Left ventricle myocardium inferior (tissue), 1 donor: ENCODE results near the gene NOD1. TPM values are rescaled to one million over a fixed set of nuclear protein-coding genes. Genes with fewer than 3 reads are reported as not detected.

Experiments
- DNase-seq: peaks from one replicate; pipeline ENCODE4 v3.0.0-alpha.2; 2020
- H3K27ac ChIP-seq: fragments of 200-600 bp; replicated peaks from 2 replicates; pipeline ENCODE4 v1.8.0; 2021
- H3K27me3 ChIP-seq: fragments of 200-600 bp; 2 replicates; pipeline ENCODE4 v1.8.0; 2021; ENCODE audit warnings: low read depth
- H3K36me3 ChIP-seq: fragments of 200-600 bp; 2 replicates; pipeline ENCODE4 v1.8.0; 2021
- H3K4me1 ChIP-seq: fragments of 200-600 bp; 2 replicates; pipeline ENCODE4 v1.8.0; 2021
- H3K4me3 ChIP-seq: fragments of 200-600 bp; 2 replicates; pipeline ENCODE4 v1.8.0; 2021; ENCODE audit warnings: mild to moderate bottlenecking, moderate library complexity
- H3K9me3 ChIP-seq: fragments of 200-600 bp; replicated peaks from 2 replicates; pipeline ENCODE4 v1.8.0; 2021
- intact Hi-C: fragments of 100-400 bp; cut with micrococcal nuclease; formaldehyde crosslinking; loops from one replicate; pipeline ENCODE4 v1.11.0; 2022
- total RNA-seq: library from RNA; stranded (reverse); fragmentation: NEBNext Ultra II Directional; extraction: Animal tissue kit (Norgen Biotek cat#: 25700); gene quantifications from one replicate; pipeline ENCODE4 v1.2.1, GENCODE V29; 2021
- TF ChIP-seq, protein P1 (sequence below): fragments of 200-600 bp; IDR thresholded peaks from 2 replicates; pipeline ENCODE4 v1.8.0; 2021; ENCODE audit warnings: antibody characterized with exemption, mild to moderate bottlenecking, borderline replicate concordance
- donor health status: DM: no; HTN: yes; CAD: no; lungs with severe emphysema.

NOD1 gene
- total RNA-seq, 1 donor from 2014 or later = 7.0 TPM

- no peaks in the 10 kb centered on the region for H3K9me3 ChIP-seq
- peaks cover 8% of the 10 kb centered on the region for H3K36me3 ChIP-seq
- no peak overlapping the region for H3K4me3 ChIP-seq
- TF ChIP-seq, protein P1, sequence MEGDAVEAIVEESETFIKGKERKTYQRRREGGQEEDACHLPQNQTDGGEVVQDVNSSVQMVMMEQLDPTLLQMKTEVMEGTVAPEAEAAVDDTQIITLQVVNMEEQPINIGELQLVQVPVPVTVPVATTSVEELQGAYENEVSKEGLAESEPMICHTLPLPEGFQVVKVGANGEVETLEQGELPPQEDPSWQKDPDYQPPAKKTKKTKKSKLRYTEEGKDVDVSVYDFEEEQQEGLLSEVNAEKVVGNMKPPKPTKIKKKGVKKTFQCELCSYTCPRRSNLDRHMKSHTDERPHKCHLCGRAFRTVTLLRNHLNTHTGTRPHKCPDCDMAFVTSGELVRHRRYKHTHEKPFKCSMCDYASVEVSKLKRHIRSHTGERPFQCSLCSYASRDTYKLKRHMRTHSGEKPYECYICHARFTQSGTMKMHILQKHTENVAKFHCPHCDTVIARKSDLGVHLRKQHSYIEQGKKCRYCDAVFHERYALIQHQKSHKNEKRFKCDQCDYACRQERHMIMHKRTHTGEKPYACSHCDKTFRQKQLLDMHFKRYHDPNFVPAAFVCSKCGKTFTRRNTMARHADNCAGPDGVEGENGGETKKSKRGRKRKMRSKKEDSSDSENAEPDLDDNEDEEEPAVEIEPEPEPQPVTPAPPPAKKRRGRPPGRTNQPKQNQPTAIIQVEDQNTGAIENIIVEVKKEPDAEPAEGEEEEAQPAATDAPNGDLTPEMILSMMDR = no peak
- H3K27me3 ChIP-seq = no peaks in the 10 kb centered on the region
- H3K27ac ChIP-seq = peak overlapping the region; percentile 41
- intact Hi-C loops = no loop called here
- H3K4me1 ChIP-seq = peaks cover 10% of the 10 kb centered on the region
- no peak for DNase-seq
Observed at GRCh38 chr7:30406664-30407425, 71.7 kb downstream of the NOD1 start.

DNA sequence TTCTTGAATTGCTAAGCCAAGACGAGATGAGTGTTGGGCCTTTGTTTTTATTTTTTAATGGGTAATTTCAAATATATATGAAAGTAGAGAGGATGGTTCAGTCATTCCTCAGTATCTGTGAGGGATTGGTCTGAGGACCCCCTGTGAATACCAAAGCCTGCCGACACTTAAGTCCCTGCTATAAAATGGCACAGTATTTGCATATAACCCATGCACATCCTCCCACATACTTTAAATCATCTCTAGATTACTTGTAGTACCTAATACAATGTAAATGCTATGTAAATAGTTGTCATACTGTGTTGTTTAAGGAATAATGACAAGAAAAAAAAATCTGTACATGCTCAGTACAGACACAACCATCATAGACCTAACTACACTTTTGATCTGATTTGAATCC is 73.4 kb downstream of the NOD1 start:
- intact Hi-C loops = no loop called here
- H3K4me3 ChIP-seq = no peak overlapping the region
- peaks cover 10% of the 10 kb centered on the region for H3K4me1 ChIP-seq
- peaks cover 8% of the 10 kb centered on the region for H3K36me3 ChIP-seq
- no peaks in the 10 kb centered on the region for H3K9me3 ChIP-seq
- no peaks in the 10 kb centered on the region for H3K27me3 ChIP-seq
- H3K27ac ChIP-seq = no peak overlapping the region
- TF ChIP-seq, protein P1 = no peak
- no peak for DNase-seq

- peaks cover 10% of the 10 kb centered on the region for H3K4me1 ChIP-seq
- H3K4me3 ChIP-seq = no peak overlapping the region
- TF ChIP-seq, protein P1 = no peak
- no peaks in the 10 kb centered on the region for H3K27me3 ChIP-seq
- intact Hi-C loops = no loop called here
- no peak for DNase-seq
- no peak overlapping the region for H3K27ac ChIP-seq
- H3K9me3 ChIP-seq = no peaks in the 10 kb centered on the region
- peaks cover 8% of the 10 kb centered on the region for H3K36me3 ChIP-seq
Observed at GRCh38 chr7:30403477-30403876, 75.1 kb downstream of the NOD1 start.

DNA sequence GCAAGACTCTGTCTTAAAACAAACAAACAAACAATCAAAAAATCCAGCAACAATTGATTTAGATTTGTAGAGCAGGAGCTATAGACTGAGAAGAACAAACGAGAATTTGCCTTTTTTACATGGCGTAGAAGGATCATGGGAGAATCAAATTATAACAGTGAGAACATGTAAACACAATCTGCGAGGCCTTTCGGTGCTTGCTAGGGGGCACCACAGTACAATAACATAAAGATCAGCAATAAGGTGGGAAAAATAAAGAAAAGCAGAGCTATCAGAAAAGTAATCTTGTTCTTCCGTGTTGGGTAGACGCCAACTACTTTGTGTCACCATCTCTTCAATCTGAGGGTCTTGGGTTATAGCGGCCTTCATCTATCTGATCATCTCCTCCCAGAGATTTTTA is 82.2 kb downstream of the NOD1 start:
- Histone ChIP-seq H3K9me3 (no peaks in the 10 kb centered on the region), H3K4me1 (no peaks in the 10 kb centered on the region), H3K27ac (no peak overlapping the region), H3K36me3 (no peaks in the 10 kb centered on the region), H3K4me3 (no peak overlapping the region), H3K27me3 (no peaks in the 10 kb centered on the region)
- intact Hi-C loops = no loop called here
- no peak for DNase-seq
- TF ChIP-seq, protein P1 = peak; percentile 32

GRCh38 chr7:30395676-30396075 is 82.9 kb downstream of the NOD1 start:
- no peaks in the 10 kb centered on the region for H3K4me1 ChIP-seq
- DNase-seq = no peak
- H3K9me3 ChIP-seq = no peaks in the 10 kb centered on the region
- H3K36me3 ChIP-seq = no peaks in the 10 kb centered on the region
- H3K4me3 ChIP-seq = no peak overlapping the region
- intact Hi-C loops = no loop called here
- no peaks in the 10 kb centered on the region for H3K27me3 ChIP-seq
- TF ChIP-seq, protein P1 = no peak
- no peak overlapping the region for H3K27ac ChIP-seq
